G401 (cell line): Measurements from ENCODE around the gene ATP2A1. TPM values are rescaled to one million over a fixed set of nuclear protein-coding genes. Genes with fewer than 3 reads are reported as not detected.

ENCODE experiments used
- total RNA-seq: library from RNA; depleted of rRNA; stranded (reverse); fragments of >200 nt; shearing (Covaris generic); gene quantifications from 2 replicates; pipeline ENCODE4 v1.2.3, GENCODE V29; 2014; rRNA removed

ATP2A1 gene
- total RNA-seq, 1 experiment from 2014 or later: 11.1 TPM

Other genes with a start within 250 kb of the ATP2A1 start
- not detected in 2 replicates for gene NPIPB8, start 240.4 kb upstream of the ATP2A1 start, total RNA-seq
- 714 and 797 TPM in 2 replicates for gene EIF3C, start 167.0 kb upstream of the ATP2A1 start, total RNA-seq
- 0.41 TPM in 1 of 2 replicates, not detected in the other for gene NPIPB9, start 126.7 kb upstream of the ATP2A1 start, total RNA-seq
- 44.6 and 55.1 TPM in 2 replicates for gene ATXN2L, start 55.5 kb upstream of the ATP2A1 start, total RNA-seq
- gene TUFM, start 32.1 kb upstream of the ATP2A1 start, total RNA-seq: 98.3 and 136 TPM in 2 replicates
- 26.0 and 30.9 TPM in 2 replicates for gene SH2B1, start 14.6 kb upstream of the ATP2A1 start, total RNA-seq
- gene RABEP2, start 46.8 kb downstream of the ATP2A1 start, total RNA-seq: 22.6 and 34.6 TPM in 2 replicates
- gene CD19, start 53.5 kb downstream of the ATP2A1 start, total RNA-seq: 0.10 TPM in 1 of 2 replicates, not detected in the other
- gene NFATC2IP, start 72.4 kb downstream of the ATP2A1 start, total RNA-seq: 22.4 and 27.4 TPM in 2 replicates
- 64.4 and 81.8 TPM in 2 replicates for gene SPNS1, start 96.3 kb downstream of the ATP2A1 start, total RNA-seq
- gene LAT, start 106.6 kb downstream of the ATP2A1 start, total RNA-seq: 7.4 TPM in 1 of 2 replicates, not detected in the other